Right lobe of liver (tissue), 4 donors: Measurements from ENCODE around the gene SLC9A8.

ENCODE experiments used
- POLR2A ChIP-seq: fragments of 450-650 bp; IDR thresholded peaks from one replicate; pipeline ENCODE4 v1.6.1; 2017; ENCODE audit warnings: antibody characterized with exemption, mild to moderate bottlenecking
- TF ChIP-seq, protein P1 (sequence below), 4 donors: fragments of 200-600 bp in 3 of 4; fragments of 450-650 bp in 1 of 4; IDR thresholded peaks; one replicate each; pipeline versions ENCODE4 v1.5.1 to v1.8.0; 2016 to 2022; ENCODE audit warnings: antibody characterized with exemption in 4 of 4, mild to moderate bottlenecking in 2 of 4
- donor health status: DM: no; HTN: no; CAD: no.
- donor health status: DM: no; HTN: no; CAD: no.
- donor health status: DM: no; HTN: yes; CAD: no.

DNA sequence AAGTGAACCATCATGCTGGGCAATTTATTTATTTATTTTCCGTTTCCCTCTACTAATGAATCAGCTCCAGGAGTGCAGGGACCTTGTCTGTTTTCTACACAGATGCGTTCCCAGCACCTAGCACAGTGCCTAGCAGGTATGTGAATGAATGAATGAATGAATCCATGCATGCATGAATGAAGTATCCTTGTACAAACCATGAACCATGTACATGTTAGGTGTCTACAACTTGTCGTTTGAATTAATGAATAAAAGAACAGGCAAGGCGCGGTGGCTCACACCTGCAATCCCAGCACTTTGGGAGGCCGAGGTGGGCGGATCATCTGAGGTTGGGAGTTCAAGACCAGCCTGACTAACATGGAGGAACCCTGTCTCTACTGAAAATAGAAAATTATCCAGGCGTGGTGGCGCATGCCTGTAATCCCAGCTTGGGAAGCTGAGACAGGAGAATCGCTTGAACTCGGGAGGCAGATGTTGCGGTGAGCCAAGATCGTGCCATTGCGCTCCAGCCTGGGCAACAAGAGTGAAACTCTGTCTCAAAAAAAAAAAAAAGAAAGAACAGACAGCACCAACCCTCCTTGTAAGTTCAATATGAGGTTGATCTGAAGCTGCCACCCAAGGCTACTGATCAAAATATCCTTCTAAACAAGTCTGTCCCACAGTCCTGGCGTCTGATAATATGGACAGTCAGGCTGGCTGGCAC lies 27.3 kb upstream of the SLC9A8 start:
- TF ChIP-seq, protein P1, sequence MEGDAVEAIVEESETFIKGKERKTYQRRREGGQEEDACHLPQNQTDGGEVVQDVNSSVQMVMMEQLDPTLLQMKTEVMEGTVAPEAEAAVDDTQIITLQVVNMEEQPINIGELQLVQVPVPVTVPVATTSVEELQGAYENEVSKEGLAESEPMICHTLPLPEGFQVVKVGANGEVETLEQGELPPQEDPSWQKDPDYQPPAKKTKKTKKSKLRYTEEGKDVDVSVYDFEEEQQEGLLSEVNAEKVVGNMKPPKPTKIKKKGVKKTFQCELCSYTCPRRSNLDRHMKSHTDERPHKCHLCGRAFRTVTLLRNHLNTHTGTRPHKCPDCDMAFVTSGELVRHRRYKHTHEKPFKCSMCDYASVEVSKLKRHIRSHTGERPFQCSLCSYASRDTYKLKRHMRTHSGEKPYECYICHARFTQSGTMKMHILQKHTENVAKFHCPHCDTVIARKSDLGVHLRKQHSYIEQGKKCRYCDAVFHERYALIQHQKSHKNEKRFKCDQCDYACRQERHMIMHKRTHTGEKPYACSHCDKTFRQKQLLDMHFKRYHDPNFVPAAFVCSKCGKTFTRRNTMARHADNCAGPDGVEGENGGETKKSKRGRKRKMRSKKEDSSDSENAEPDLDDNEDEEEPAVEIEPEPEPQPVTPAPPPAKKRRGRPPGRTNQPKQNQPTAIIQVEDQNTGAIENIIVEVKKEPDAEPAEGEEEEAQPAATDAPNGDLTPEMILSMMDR (IDR thresholded peaks at IDR 0.05) = no peak
- no peak for TF ChIP-seq POLR2A
